ENCODE data around the gene AGMO.

AGMO gene

DNA sequence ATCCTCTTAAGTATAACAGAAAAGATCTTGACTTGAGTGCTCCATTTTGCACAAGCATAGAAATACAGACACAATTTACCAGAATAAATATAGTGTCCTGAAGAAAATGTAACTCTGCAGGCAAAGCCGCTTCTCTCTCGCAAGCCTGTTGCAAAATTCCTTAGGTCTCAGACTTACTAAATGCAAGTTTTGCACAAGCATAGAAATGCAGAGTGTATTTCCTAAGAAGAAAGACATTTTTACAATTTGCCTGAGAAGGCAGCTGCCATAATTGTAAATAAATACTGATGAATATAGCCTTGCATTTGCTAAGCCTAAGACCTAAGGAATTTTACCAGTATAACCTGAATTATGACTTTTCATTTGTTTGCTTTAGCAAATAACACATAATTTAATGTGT lies 67.1 kb downstream of the AGMO start:
- no peak for DNase-seq

DNA sequence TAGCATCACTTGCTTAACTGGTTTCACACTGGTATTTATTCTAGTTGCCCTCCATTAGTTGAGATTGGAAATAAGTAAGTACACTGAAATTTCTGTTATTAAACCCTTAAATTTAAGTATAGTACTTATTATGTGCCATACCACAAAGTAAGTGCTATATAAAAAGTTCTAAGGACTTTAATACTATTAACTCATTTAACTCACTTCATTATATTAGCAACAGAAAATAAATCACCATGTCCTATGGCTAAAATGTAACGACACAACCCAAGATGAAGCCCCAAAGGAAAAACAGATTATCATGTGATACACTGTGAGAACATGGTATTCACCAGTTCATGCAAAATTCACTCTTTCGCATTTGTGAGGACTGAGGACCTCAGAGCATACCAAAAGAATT lies 70.5 kb downstream of the AGMO start:
- no peak for DNase-seq

DNA sequence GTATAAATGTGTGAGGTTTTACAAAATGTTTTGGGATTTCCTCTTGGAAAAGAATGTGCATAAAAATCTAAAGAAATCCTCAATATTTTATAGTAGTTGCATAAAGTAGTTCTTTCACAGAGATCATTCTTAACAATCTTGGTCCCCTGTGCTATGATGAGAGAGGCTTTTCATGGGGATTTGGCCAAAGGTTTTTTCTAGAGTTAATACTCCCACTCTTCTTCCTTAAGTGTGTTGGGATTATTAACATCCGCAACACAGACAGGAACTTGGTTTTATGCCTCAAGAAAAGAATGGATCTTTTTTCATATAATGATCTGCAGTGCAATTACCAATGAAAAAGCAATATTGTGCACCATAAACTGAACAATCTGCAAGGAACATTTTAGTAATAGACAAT lies 71.5 kb downstream of the AGMO start:
- DNase-seq: no peak

DNA sequence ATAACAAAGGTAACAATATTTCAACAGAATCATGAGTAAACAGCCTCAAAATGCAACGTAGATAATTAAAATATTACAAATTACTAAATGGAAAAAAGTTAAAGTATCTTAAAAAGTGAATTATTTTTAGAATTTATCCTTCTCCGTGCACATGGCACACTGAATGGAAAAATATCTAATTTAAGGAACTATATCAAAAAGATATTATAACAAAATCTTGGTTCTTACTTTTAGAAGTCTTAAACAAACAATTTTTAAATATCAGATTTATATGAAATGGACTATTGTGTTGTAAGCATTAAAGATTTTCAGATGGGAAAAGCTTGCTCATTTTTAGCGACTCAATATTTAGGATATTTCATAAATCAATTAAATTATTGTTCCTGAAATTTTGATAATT lies 72.0 kb downstream of the AGMO start:
- no peak for DNase-seq

GRCh38 chr7:15489383-15489782 lies 72.4 kb downstream of the AGMO start:
- no peak for DNase-seq

- DNase-seq: no peak
Observed at GRCh38 chr7:15488401-15488800, 73.4 kb downstream of the AGMO start.

GRCh38 chr7:15487896-15488295 lies 73.9 kb downstream of the AGMO start:
- DNase-seq: no peak

DNA sequence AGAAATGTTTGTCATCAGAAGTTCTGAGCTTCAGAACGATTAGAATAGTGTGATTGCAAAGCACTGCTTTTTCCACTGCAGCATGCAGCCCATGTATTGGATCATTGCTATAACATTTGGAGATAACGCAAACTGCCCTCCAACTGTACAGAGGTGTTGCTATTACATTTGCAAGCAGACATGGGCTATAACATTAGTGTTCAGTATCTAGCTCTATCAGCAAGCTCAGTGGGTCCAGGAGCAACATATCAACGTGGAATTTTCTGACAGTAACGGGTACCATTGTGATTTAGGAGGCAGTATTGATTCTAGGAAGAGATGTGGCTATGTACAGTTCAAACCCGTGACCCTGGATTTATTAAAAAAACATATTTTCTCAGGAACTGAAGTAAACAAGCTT lies 75.8 kb downstream of the AGMO start:
- no peak for DNase-seq

GRCh38 chr7:15485431-15485830 lies 76.4 kb downstream of the AGMO start:
- no peak for DNase-seq

- no peak for DNase-seq
Observed at GRCh38 chr7:15481132-15481531, 80.7 kb downstream of the AGMO start.

DNA sequence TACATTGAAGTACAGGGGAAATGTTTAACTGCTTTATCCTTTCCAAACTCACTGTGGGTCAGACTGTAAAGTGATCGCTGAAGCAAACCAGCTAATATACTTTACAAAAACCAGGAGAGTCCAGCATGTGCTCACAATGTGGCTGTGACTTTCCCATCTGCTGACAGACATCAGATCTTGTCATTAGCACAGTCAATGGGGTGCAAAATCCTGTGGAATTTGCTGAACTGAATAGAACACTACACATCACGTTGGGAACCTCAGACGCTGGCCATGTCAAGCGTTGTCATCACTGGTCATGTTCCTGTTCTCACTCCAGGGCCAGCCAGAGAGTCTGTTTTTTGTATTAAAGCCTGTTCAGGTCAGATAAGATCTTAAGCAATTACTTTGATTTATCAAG lies 83.4 kb downstream of the AGMO start:
- no peak for DNase-seq

- DNase-seq: no peak
Observed at GRCh38 chr7:15476531-15476918, 85.3 kb downstream of the AGMO start.

DNA sequence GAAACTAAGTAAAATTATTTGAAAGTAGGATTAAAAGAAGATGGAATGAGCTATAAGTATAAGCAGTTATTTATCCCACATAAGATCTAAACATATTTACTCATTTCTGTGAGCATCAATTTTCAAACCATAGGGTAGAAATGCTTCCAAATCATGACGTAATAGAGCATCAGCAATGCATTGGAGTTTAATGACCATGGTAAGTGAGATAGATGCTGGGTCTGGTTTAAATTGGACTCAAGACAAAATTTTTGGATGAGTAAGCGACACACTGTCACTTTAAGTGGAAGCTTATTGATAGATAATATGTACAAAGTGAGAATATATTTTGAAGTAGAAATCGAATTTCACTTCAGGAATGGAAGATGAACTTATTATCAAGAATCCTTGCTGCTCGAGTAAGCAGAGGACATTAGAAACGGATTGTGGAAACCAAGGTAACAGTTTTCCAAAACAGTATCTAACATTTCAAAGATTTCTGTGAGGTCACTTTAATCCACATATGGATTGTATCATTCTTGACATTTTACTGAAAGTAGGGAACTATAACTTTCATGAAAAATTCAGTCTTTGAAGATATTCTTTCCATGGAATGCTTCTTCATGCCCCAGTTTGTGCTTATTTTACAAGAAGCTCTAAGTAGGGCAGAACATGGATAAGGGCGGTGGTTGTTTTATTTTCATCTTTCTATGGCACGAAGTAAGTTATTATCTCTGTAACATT lies 85.8 kb downstream of the AGMO start:
- no peak for DNase-seq

DNA sequence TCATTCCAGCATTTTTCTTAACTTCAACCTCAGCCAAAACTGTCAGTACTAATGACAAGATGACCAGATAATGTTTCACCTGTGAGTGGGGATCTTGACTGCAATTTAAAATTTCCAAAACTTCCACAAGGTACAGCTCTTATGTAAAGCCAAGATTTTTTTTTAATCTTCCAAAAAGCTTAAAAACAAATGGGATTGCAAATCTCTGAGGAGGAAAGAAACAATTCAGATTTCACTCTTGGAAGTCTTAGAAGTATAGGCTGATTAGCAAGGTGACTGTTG lies 90.2 kb downstream of the AGMO start:
- no peak for DNase-seq

DNA sequence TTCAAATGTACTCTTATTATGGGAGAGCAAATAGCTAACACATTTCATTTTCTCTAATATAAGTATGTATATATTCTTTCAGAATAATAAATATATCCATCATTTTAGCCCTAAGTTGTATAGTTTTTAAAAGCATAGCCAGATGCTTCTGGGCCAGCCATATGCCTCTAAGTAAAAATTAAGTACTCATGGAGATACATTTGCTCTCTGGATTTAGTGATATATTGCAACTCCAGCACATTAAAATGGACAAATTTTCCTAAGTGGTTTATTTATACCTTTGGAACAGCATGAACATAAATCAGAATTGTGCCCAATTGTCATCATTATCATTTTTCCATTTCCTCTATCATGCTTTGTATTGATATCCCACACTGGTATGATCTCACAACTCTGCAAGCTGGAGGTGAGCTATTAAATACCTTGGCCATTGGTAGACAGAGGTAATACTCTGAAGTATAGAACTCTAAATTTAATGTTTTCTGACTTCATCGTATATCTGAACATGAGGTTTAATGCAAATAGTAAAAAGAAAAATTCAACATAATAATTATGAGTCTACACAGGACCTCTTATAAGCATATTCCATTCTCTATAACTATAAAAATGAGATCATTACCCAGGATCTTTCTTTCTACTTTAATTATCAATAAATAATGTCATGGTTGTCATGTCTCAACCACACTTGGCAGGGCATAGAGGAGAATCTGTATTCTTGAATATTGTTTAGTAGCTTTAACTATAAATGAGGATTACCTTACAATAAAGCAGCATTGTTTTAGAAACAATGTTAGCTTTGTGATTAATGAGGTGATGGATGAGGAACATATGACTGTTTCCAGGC lies 90.8 kb downstream of the AGMO start:
- no peak for DNase-seq

- no peak for DNase-seq
Observed at GRCh38 chr7:15464667-15465121, 97.1 kb downstream of the AGMO start.

DNA sequence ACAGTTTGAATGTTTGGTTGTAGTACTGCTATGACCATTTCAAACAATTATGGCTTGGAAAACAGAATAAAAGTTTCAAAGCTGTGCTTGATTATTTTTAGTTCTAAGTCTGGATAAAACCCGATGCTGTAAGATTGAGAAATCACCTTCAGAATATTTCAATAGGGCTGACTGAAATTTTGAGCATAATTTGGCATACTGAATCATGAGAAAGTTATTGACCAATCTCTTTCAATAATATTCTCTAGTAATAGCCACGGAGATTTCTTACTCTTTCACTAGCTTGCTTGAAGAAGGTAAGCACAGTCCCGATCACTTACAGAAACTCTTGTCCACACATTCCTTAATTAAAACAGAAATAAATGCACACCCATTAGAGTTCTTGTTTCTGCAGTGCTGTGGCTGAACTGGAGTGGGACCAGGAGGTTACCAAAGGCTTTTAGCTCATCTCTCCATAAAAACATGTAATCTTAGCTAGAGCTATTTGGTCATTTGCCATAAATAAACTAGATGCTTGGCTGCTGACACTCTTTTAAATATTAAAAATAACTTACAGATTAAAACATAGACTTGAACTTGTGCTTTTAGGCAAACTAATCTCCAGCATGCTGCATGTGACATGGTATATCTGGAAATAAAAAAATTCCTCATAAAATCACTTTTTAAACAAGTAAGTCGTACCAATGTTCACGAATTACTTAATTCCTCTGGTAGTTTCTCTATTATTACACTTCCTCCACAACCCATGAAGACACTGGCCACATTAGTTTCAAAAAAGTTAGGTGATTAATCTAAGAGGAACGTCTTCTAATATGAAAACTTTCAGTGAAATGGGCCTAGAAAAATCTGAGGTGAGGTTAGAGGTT lies 97.8 kb downstream of the AGMO start:
- no peak for DNase-seq

- no peak for DNase-seq
Observed at GRCh38 chr7:15462721-15463389, 99.0 kb downstream of the AGMO start.

DNA sequence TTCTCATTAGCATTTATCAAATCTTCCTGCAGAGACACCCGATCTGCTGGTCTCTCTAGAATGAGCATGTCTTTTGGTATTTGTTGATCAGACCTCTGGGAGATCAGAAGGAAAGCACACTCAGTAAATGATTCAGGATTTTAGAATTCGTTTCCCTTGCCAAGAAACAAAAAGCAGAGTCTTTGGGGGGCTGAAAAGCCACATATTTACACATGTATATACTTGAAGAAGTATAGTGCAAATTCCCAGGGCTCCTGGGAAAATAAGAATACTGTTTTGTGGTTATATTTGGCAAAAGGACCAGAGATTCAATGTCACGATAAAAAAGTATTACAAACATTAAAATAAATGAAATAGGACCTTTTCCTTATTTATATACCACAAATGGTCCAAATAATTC lies 100.2 kb downstream of the AGMO start:
- DNase-seq: no peak

- DNase-seq: no peak
Observed at GRCh38 chr7:15459018-15459615, 102.7 kb downstream of the AGMO start.

DNA sequence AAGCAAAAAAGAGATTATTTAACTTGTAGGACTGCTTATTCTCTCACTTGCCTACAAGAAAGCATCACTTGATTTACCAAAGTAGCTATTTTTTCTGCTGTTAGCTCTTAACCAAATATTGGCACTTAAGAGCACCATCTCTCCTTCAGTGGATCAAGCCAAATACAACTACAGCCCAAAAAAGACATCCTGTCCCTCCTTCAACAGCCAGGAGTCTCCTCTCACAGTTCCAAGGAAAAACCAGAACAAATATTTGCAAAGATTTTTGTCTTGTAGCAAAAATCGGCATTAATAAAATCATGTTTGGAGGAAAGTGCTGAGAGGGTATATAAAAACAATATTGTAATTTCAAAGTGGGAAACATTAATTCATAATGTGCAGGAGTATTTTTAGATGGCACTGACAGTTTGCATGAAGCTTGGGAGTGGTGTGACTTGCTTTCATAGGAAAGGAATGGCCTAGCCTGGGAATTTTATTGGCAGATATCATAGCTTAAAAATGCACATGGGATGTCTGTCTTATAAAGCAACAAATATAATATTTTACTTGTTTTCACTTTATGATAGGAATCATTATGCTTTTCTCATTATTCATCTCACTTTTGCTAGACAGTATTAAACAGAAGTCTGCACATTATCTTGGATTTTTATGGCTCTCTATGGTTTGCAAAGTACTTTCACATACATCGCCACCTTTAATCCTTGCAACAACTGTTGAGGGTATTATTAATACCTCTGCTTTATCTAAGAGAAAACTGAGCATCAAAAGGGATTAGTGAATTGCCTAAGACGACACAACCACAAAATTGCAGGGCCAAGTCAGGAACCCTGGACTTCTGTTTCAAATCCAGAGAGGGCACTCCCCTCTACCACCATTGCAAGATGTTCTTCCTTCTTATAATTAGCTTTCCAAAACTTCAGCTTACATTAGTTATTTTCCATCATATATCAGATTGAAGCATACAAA lies 103.5 kb downstream of the AGMO start:
- no peak for DNase-seq
